ENCODE data around the gene KCNT2.

GRCh38 chr1:196205882-196206281, 402.4 kb downstream of the KCNT2 start:
- TF ChIP-seq CTCF (IDR thresholded peaks at IDR 0.05) (no peak), EP300 (IDR thresholded peaks at IDR 0.05) (no peak), POLR2AphosphoS5 (IDR thresholded peaks at IDR 0.05) (no peak), POLR2A (IDR thresholded peaks at IDR 0.05) (no peak)
